ACC112 (cell line): ENCODE data around the gene SZT2.
"Not testable (repeated sequence)": the region's sequence is repeated elsewhere in the genome, so short reads cannot be mapped to it uniquely, and the experiment has no call there.

Experiments used
- H2AFZ ChIP-seq: fragments of 200-600 bp; sonication (generic); one replicate; pipeline ENCODE4 v1.6.0; 2017; ENCODE audit warnings: antibody characterized with exemption, low read length; ENCODE audit not compliant: unreplicated experiment
- H3K27ac ChIP-seq: fragments of 200-600 bp; sonication (generic); 2 replicates; pipeline ENCODE4 v1.5.1; 2014; ENCODE audit warnings: low read depth, mild to moderate bottlenecking, antibody characterized with exemption, low read length, moderate library complexity
- H3K27me3 ChIP-seq: fragments of 200-600 bp; sonication (generic); 2 replicates; pipeline ENCODE4 v1.6.1; 2014; ENCODE audit warnings: mild to moderate bottlenecking, antibody characterized with exemption, low read length, moderate library complexity, mixed read lengths; ENCODE audit not compliant: insufficient read depth
- H3K36me3 ChIP-seq: fragments of 200-600 bp; sonication (generic); 2 replicates; pipeline ENCODE4 v1.6.1; 2016; ENCODE audit warnings: mild to moderate bottlenecking, antibody characterized with exemption, low read length, moderate library complexity, mixed read lengths; ENCODE audit not compliant: insufficient read depth
- H3K4me1 ChIP-seq: fragments of 200-600 bp; sonication (generic); one replicate; pipeline ENCODE4 v1.6.1; 2016; ENCODE audit warnings: low read length, mixed read lengths; ENCODE audit not compliant: insufficient read depth, unreplicated experiment, control insufficient read depth
- H3K4me3 ChIP-seq: fragments of 200-600 bp; sonication (generic); 2 replicates; pipeline ENCODE4 v1.5.1; 2014; ENCODE audit warnings: mild to moderate bottlenecking, low read depth, low read length
- H3K79me2 ChIP-seq: fragments of 200-600 bp; sonication (generic); one replicate; pipeline ENCODE4 v1.6.0; 2016; ENCODE audit warnings: low read length; ENCODE audit not compliant: control insufficient read depth, unreplicated experiment, insufficient read depth

The SZT2 gene

DNA sequence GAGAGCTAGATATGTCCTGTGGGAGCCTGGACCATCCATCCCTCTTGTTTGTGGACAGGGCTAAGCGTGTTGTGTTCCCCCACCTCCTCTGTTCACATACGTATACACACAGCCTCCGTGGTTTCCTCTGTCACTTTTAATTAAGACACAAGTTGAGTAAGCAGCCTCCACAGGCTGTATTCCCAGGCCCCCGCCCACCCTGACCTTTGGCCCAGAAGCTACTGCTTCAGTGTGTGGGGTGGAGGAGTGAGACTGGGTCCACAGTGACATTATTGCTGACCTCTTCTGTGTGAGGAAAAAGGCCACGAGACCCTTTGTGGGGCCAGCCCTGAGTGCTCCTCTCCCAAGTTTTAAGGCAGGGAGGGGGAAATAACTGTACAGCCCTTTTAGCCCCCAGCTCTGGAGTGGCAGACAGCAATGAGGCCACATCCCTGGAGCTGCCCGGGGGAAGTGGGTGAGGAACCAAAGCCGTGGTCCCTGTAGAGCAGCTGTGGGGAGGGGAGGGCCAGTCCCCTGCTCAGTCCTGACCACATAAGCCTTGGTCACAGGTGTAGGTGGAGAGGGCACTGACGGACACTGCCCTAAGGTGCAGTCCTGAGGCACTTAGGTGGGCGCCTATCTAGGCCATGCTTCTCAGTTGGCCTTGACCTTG lies 26.3 kb upstream of the SZT2 start:
- Histone ChIP-seq H2AFZ (no peak overlapping the region), H3K4me1 (peaks cover 52% of the 10 kb centered on the region), H3K27ac (peak overlapping the region; percentile 47), H3K79me2 (peaks cover 66% of the 10 kb centered on the region), H3K36me3 (peaks cover 34% of the 10 kb centered on the region), H3K27me3 (no peaks in the 10 kb centered on the region), H3K4me3 (no peak overlapping the region)

GRCh38 chr1:43363935-43364525 lies 25.7 kb upstream of the SZT2 start:
- Histone ChIP-seq H3K27ac (no peak overlapping the region; the same call in 1 of the 2 replicates), H3K36me3 (peaks cover 34% of the 10 kb centered on the region), H3K4me1 (peaks cover 56% of the 10 kb centered on the region), H3K4me3 (no peak overlapping the region), H2AFZ (no peak overlapping the region), H3K27me3 (no peaks in the 10 kb centered on the region), H3K79me2 (peaks cover 69% of the 10 kb centered on the region)

DNA sequence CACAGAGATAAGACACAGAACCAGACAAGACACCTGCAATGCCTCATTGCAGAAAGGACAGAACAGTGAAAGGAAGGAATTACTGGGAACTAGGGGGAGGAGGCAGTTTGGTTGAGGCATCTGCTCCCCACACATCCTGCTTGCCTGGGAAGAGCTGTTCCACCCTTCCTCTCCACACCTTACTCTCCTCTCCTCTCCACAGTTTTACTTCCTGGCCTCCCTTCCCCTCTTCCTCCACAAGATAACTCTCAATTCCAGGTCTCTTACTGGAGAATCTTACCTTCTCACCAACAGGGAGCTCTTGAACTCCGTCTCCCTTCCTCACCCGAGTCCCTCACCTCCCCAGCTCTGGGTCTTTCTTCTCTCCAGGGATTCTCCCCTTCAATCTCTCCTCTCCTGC lies 24.0 kb upstream of the SZT2 start:
- H3K4me3 ChIP-seq, result peak overlapping the region; percentile 86; the same call in 1 of the 2 replicates
- H3K27me3 ChIP-seq, result no peaks in the 10 kb centered on the region
- peaks cover 29% of the 10 kb centered on the region for H3K36me3 ChIP-seq
- no peak overlapping the region for H2AFZ ChIP-seq
- no peak overlapping the region for H3K27ac ChIP-seq
- peaks cover 60% of the 10 kb centered on the region for H3K79me2 ChIP-seq
- peaks cover 50% of the 10 kb centered on the region for H3K4me1 ChIP-seq

- Histone ChIP-seq H3K27ac (no peak overlapping the region), H3K4me1 (peaks cover 50% of the 10 kb centered on the region)
Measured at GRCh38 chr1:43366179-43366578, 23.5 kb upstream of the SZT2 start.

DNA sequence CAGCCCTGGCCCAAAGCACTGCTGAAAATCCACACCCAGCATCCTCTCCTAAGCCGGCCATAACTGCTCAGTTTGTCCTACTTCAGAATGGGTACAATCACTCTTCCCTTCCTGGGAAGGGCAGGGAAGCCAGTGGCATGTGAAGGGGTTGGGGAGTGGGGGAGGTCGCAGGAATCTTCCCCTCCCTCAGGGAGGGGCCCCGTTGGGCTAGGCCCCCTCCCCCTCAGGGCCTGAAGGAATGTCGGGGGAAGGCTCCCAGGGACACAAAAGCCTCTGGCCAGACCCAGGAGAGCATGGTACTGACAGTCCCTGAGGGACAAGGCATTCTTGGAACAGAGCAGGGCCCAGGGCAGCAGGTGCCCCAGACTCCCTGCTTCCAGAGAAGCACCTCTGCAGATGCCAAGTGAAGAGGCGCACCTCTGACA lies 23.1 kb upstream of the SZT2 start:
- Histone ChIP-seq H3K79me2 (peaks cover 54% of the 10 kb centered on the region), H3K4me3 (peak overlapping the region; percentile 86), H3K36me3 (peaks cover 25% of the 10 kb centered on the region), H3K27ac (no peak overlapping the region), H3K27me3 (no peaks in the 10 kb centered on the region), H3K4me1 (peaks cover 49% of the 10 kb centered on the region), H2AFZ (no peak overlapping the region)

More at GRCh38 chr1:43366179-43366578, 23.5 kb upstream of the SZT2 start:
- no peaks in the 10 kb centered on the region for H3K27me3 ChIP-seq
- H3K79me2 ChIP-seq, result peaks cover 58% of the 10 kb centered on the region
- H2AFZ ChIP-seq, result no peak overlapping the region
- H3K4me3 ChIP-seq, result peak overlapping the region; percentile 86
- H3K36me3 ChIP-seq, result peaks cover 25% of the 10 kb centered on the region

DNA sequence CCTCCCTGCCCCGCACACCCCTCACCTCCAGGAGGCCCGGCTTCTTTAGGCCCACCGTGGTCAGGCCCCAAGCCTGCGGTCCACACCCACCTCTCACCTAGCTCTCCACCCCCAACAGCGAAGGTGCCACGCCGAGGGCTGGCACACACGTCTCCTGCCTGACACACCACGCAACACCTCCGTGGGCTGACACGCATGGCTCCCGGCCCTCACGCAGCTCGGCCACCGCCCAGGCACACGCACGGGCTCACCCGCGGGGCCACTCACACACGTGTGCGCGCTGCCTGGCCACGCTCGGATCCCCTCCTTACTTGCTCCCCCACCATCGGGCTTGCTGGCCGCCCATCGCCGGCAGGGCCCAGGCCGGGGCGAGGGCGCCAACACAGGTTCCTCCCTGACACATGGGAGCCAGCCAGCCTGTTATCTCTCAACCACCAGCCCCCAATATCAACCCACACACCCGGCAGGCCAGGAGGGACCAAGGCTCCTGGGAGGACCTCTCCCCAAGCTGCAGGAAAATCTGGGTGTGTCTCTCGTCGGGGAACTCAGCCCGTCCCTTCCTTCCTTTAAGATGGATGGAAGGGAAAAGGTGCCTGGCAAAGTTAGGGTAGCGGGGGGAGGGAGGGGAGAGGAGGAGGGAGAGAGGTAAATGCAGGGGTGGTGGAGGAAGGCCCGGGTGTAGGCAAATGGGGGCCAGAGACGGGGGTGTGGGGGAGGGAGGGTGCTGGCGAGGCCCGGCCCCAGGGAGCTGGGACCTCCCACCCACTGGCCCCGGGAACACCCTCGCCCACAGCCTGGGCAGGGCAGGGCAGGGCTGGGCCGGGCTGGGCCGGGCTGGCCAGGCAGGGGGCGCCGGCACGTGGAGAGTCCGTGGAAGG lies 22.4 kb upstream of the SZT2 start:
- Histone ChIP-seq H2AFZ (no peak overlapping the region), H3K4me1 (peaks cover 47% of the 10 kb centered on the region), H3K36me3 (peaks cover 19% of the 10 kb centered on the region), H3K4me3 (peak overlapping the region; percentile 86), H3K27ac (peak overlapping the region; percentile 67), H3K27me3 (no peaks in the 10 kb centered on the region), H3K79me2 (peaks cover 48% of the 10 kb centered on the region)

- Histone ChIP-seq H3K79me2 (peaks cover 46% of the 10 kb centered on the region), H3K36me3 (peaks cover 17% of the 10 kb centered on the region; the same call in 1 of the 2 replicates), H3K4me3 (peak within 1 kb of the TSS; percentile 86), H3K4me1 (peaks cover 50% of the 10 kb centered on the region), H3K27me3 (no peaks in the 10 kb centered on the region), H3K27ac (peak within 1 kb of the TSS; percentile 67), H2AFZ (no peak within 1 kb of the TSS)
Measured at GRCh38 chr1:43367904-43368645, 21.6 kb upstream of the SZT2 start, which contains the start of gene ELOVL1. Gene ELOVL1 (minus strand): TSS chr1:43368011. CDS start chr1:43365609, 2,402 bp downstream.

GRCh38 chr1:43368646-43369020 lies 21.1 kb upstream of the SZT2 start:
- H3K4me1 ChIP-seq, result peaks cover 50% of the 10 kb centered on the region
- no peaks in the 10 kb centered on the region for H3K27me3 ChIP-seq
- H3K36me3 ChIP-seq, result peaks cover 16% of the 10 kb centered on the region; the same call in 1 of the 2 replicates
- no peak overlapping the region for H2AFZ ChIP-seq
- H3K4me3 ChIP-seq, result peak overlapping the region; percentile 86
- peaks cover 46% of the 10 kb centered on the region for H3K79me2 ChIP-seq
- H3K27ac ChIP-seq, result peak overlapping the region; percentile 23

GRCh38 chr1:43369779-43370178 lies 19.9 kb upstream of the SZT2 start:
- not testable (repeated sequence) for H2AFZ ChIP-seq, H3K4me3 ChIP-seq, H3K36me3 ChIP-seq, H3K27ac ChIP-seq, H3K27me3 ChIP-seq
- H3K4me1 ChIP-seq, result peaks cover 54% of the 10 kb centered on the region
- H3K79me2 ChIP-seq, result peaks cover 46% of the 10 kb centered on the region

GRCh38 chr1:43370564-43370963 lies 19.1 kb upstream of the SZT2 start:
- Histone ChIP-seq H2AFZ (no peak overlapping the region), H3K4me3 (no peak overlapping the region), H3K79me2 (peaks cover 40% of the 10 kb centered on the region), H3K4me1 (peaks cover 52% of the 10 kb centered on the region), H3K36me3 (no peaks in the 10 kb centered on the region), H3K27ac (peak overlapping the region; percentile 92; the same call in 1 of the 2 replicates), H3K27me3 (no peaks in the 10 kb centered on the region)
